HEK293T (cell line): ENCODE measurements around the gene MYB.

Experiments used
- BHLHE40 ChIP-seq: fragments of 450-650 bp; IDR thresholded peaks from 2 replicates; pipeline ENCODE4 v1.6.1; 2016; ENCODE audit warnings: mild to moderate bottlenecking, moderate library complexity, borderline replicate concordance
- CTBP1 ChIP-seq: fragments of 450-650 bp; IDR thresholded peaks from 2 replicates; pipeline ENCODE4 v1.6.1; 2016; ENCODE audit warnings: borderline replicate concordance
- FOXK2 ChIP-seq: fragments of 450-650 bp; IDR thresholded peaks from 2 replicates; pipeline ENCODE4 v1.6.1; 2016; ENCODE audit warnings: mild to moderate bottlenecking
- L3MBTL2 ChIP-seq: fragments of 450-650 bp; conservative IDR thresholded peaks from 2 replicates; pipeline ENCODE4 v1.6.1; 2016; ENCODE audit warnings: mild to moderate bottlenecking
- SP1 ChIP-seq: fragments of 450-650 bp; IDR thresholded peaks from 2 replicates; pipeline ENCODE4 v1.6.1; 2017

- TF ChIP-seq BHLHE40 (no peak), FOXK2 (no peak), SP1 (no peak), L3MBTL2 (no peak), CTBP1 (no peak)
These were observed 2.7 kb downstream of the MYB start for GRCh38 chr6:135183532-135184440.
